Erythroblast (primary cell): Measurements from ENCODE around the gene CRYBA2.

Experiments
- GATA1 ChIP-seq: IDR thresholded peaks from 2 replicates; pipeline ENCODE4 v1.6.1; 2011; ENCODE audit warnings: low read depth, mild to moderate bottlenecking, control low read depth, low read length, moderate library complexity
- POLR2A ChIP-seq: IDR thresholded peaks from 2 replicates; pipeline ENCODE4 v1.6.1; 2011; ENCODE audit warnings: mild to moderate bottlenecking, low read length

DNA sequence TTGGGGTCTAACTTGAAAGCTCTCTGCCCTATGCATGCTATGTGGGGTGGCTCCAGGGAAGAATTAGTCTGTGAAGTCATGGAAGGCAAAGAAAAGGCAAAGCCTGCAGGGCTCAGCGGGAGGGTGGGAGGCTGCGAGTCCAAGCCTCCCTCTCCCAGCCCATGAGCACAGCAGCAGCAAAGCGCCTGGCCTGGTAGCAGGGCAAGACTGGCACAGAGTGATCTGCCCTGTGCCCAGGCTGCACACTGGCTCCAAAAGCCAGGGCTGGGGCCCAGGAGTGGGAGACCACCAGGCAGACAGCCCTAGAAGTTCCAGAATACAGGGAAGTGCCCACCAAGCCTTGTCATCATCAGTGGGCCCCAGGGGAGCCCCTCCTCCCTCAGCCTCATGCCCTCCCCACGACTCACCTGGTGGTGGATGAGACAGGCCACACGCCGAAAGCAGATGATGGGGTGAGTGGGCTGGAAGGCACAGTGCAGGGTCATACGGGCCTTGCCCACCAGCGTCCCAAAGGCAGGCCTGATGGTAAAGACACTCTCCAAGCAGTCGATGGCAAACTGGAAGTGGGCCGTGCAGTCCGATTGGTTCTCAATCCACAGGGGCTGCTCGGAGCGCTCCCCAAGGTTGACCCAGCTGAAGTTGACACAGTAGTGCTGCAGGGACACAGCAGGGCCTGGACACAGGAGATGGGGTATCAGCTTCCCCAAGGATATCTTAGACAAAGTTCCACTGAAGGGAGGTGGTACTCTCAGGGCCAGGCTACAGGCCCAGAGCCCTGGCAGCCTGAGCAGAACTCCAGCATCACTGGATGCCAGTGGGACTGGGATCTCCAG, 36.0 kb upstream of the CRYBA2 start:
- TF ChIP-seq POLR2A (no peak), GATA1 (no peak)
